ENCODE data around the gene CEACAM5. TPM values are rescaled to one million over a fixed set of nuclear protein-coding genes. Genes with fewer than 3 reads are reported as not detected.
"Not testable (repeated sequence)": the region's sequence is repeated elsewhere in the genome, so short reads cannot be mapped to it uniquely, and the experiment has no call there.

The CEACAM5 gene
- total and polyA plus RNA-seq, 3 donors from 2014 or later = 0.24 to 0.50 (median 0.33) TPM

GRCh38 chr19:41746593-41747227 lies 38.3 kb downstream of the CEACAM5 start:
- H3K9me3 ChIP-seq = no peaks in the 10 kb centered on the region
- DNase-seq = peak; percentile 42
- no peak overlapping the region for H3K27ac ChIP-seq
- no peaks in the 10 kb centered on the region for H3K4me1 ChIP-seq
- no peak overlapping the region for H3K4me3 ChIP-seq
- WGBS, 2 donors = 29 to 32% methylated on average over 11 of the region's 11 CpGs
- H3K36me3 ChIP-seq (ENCODE audit: low read depth, missing control alignments) = no peaks in the 10 kb centered on the region
- intact Hi-C loops (cut with DNase I; ENCODE audit: low total_unique reads) = no loop called here
- TF ChIP-seq, protein P1, sequence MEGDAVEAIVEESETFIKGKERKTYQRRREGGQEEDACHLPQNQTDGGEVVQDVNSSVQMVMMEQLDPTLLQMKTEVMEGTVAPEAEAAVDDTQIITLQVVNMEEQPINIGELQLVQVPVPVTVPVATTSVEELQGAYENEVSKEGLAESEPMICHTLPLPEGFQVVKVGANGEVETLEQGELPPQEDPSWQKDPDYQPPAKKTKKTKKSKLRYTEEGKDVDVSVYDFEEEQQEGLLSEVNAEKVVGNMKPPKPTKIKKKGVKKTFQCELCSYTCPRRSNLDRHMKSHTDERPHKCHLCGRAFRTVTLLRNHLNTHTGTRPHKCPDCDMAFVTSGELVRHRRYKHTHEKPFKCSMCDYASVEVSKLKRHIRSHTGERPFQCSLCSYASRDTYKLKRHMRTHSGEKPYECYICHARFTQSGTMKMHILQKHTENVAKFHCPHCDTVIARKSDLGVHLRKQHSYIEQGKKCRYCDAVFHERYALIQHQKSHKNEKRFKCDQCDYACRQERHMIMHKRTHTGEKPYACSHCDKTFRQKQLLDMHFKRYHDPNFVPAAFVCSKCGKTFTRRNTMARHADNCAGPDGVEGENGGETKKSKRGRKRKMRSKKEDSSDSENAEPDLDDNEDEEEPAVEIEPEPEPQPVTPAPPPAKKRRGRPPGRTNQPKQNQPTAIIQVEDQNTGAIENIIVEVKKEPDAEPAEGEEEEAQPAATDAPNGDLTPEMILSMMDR (IDR thresholded peaks at IDR 0.05) = no peak
- no peak for TF ChIP-seq POLR2A (IDR thresholded peaks at IDR 0.05)
- no peaks in the 10 kb centered on the region for H3K27me3 ChIP-seq

DNA sequence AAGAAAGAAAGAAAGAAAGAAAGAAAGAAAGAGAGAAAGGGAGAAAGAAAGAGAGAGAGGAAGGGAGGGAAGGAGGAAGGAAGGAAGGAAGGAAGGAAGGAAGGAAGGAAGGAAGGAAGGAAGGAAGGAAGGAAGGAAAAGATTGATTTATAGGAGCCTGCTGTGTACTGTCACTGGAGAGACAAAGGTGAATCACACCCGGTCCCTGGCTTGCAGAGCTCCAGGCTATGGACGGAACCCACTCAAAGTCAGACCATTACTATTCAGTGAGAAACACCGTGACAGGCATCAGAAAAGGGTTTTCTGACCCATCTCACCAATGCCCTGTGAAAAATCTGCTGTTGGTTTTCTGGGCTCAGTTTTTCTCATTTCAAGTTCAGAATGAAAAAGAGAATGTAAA lies 39.6 kb downstream of the CEACAM5 start:
- H3K9me3 ChIP-seq = no peaks in the 10 kb centered on the region
- no peaks in the 10 kb centered on the region for H3K4me1 ChIP-seq
- 41 to 80% methylated on average over 3 of the region's 3 CpGs for WGBS, 2 donors
- H3K27me3 ChIP-seq = no peaks in the 10 kb centered on the region
- DNase-seq = no peak
- no peak overlapping the region for H3K27ac ChIP-seq
- H3K36me3 ChIP-seq (ENCODE audit: low read depth, missing control alignments) = no peaks in the 10 kb centered on the region
- no peak for TF ChIP-seq POLR2A (IDR thresholded peaks at IDR 0.05)
- TF ChIP-seq, protein P1 (IDR thresholded peaks at IDR 0.05) = no peak
- intact Hi-C loops (cut with DNase I; ENCODE audit: low total_unique reads) = no loop called here
- no peak overlapping the region for H3K4me3 ChIP-seq

DNA sequence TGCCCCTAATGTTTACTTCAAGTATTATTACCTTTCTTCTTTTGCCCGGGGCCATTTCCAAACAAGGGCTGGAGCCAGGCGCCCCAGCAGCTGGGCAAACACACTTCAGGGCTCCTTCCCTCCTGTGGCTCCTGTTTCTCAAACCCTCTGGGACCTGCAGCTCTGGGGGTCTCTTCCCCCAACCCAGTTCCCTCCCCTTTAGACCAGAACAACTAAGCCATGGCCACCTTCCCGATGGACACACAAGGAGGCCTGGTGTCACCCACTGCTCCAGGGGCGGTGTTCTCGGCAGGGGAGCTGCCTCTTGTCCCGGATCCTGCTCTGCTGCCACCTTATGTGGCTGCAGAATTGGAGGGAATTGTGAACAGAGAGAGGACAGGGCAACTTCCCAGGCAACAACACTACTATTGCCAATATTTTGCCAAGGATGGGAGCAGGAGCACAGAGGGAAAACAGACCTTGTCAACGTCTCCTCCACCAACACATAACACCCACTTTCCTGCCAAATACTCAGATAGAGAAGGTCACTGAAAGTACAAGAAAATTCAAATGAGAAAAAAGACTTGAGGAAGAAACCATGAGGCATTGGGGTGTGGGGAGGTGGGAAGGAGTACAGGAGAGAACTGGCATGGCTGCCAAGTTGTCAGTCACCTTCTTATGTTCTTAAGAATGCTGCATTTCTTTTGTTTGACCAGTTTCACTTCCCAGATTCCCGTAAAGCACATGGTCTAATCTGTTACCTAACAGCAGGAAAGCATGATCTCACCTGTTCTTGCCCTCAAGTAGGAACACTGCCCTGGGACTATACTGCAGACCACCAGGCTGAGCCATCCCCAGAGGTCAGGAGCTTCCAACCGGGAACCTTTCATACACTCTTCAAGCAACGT lies 42.1 kb downstream of the CEACAM5 start:
- H3K4me3 ChIP-seq; H3K4me1 ChIP-seq; intact Hi-C loops (cut with DNase I; ENCODE audit: low total_unique reads); H3K27me3 ChIP-seq; H3K27ac ChIP-seq; H3K9me3 ChIP-seq; DNase-seq; H3K36me3 ChIP-seq (ENCODE audit: low read depth, missing control alignments): not testable (repeated sequence)
- 62 to 72% methylated on average over 9 to 10 of the region's 10 CpGs for WGBS, 2 donors

- Histone ChIP-seq H3K27ac (no peak overlapping the region), H3K9me3 (no peaks in the 10 kb centered on the region), H3K36me3 (ENCODE audit: low read depth, missing control alignments) (no peaks in the 10 kb centered on the region), H3K4me1 (no peaks in the 10 kb centered on the region), H3K27me3 (no peaks in the 10 kb centered on the region), H3K4me3 (no peak overlapping the region)
- TF ChIP-seq, protein P1 (IDR thresholded peaks at IDR 0.05) = peak in 2 of 3 experiments; percentile 56 to 76
- TF ChIP-seq POLR2A (IDR thresholded peaks at IDR 0.05) = no peak
- intact Hi-C loops (cut with DNase I; ENCODE audit: low total_unique reads) = no loop called here
- WGBS, 2 donors = 8 to 10% methylated on average over 12 of the region's 12 CpGs
- peak; percentile 71 for DNase-seq
Observed at GRCh38 chr19:41753159-41753558, 44.7 kb downstream of the CEACAM5 start.

- TF ChIP-seq, protein P1 (IDR thresholded peaks at IDR 0.05) = peak in 2 of 3 experiments; percentile 34 to 60
- TF ChIP-seq POLR2A (IDR thresholded peaks at IDR 0.05) = no peak
- no peaks in the 10 kb centered on the region for H3K9me3 ChIP-seq
Observed at GRCh38 chr19:41753936-41754529, 45.6 kb downstream of the CEACAM5 start.

More at GRCh38 chr19:41753936-41754529, 45.6 kb downstream of the CEACAM5 start:
- Histone ChIP-seq H3K4me1 (no peaks in the 10 kb centered on the region), H3K36me3 (ENCODE audit: low read depth, missing control alignments) (no peaks in the 10 kb centered on the region), H3K27ac (no peak overlapping the region), H3K27me3 (no peaks in the 10 kb centered on the region), H3K4me3 (no peak overlapping the region)
- 31 to 40% methylated on average over 4 of the region's 4 CpGs for WGBS, 2 donors
- intact Hi-C loops (cut with DNase I; ENCODE audit: low total_unique reads) = no loop called here
- DNase-seq = peak; percentile 73

All from testis (tissue), 3 donors.